ENCODE data around the gene GINS2.

GINS2 gene

DNA sequence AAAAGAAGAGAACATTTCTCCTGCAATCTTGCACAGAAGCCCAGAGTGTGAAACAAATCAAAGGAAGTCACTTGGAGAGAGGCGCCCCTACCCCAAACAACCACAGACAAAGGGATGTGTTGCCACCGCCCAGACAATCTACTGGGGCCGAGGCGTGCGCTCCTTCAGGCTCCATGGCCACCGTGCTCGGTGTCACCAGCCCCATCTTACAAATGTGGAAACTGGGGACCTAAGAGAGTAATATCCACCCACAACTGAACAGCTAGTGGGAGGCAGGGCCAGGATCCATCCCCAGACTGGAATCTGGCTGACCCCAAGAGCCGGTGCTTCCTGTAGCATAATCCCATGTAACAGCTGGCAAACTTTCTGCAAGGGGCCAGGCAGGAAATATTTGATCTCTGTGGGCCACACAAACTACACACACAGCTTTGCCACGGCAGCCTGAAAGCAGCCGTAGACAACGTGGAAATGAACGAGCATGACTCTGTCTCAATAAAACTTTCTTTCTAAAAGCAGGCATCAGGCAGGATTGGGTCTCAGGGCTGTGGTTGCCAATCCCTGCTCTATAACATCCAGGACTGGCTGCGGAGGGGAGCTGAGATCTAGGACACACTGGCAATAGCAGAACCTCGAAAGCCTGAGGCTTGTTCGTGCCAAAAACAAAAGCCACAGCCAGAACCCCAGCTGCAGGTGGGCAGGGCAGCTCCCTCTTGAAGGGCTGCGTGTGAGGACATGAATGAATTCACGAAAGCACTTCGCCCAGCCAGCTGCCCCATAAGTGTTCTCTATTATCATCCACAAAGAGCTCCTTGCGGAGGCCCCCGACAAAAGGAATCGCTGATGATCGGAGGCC, 26.6 kb upstream of the GINS2 start:
- DNase-seq = no peak

DNA sequence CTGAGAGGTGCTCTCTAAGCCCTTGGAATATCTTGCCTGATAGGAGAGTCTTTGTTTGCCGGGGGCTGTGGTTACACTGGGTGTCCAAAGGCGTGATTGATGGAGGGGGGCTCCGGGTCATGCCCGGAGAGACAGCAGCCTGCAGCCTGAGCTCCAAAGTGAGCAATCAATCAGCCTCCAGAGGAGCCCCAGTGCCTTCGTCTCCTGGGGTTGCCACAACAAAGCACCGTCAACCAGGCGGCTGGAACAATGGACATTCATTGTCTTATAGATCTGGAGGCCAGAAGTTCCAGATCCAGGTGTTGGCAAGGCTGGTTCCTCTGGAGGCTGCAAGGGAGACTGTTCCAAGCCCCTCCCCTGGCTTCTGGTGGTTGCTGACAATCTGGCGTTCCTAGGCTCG, 24.0 kb upstream of the GINS2 start:
- no peak for DNase-seq

DNA sequence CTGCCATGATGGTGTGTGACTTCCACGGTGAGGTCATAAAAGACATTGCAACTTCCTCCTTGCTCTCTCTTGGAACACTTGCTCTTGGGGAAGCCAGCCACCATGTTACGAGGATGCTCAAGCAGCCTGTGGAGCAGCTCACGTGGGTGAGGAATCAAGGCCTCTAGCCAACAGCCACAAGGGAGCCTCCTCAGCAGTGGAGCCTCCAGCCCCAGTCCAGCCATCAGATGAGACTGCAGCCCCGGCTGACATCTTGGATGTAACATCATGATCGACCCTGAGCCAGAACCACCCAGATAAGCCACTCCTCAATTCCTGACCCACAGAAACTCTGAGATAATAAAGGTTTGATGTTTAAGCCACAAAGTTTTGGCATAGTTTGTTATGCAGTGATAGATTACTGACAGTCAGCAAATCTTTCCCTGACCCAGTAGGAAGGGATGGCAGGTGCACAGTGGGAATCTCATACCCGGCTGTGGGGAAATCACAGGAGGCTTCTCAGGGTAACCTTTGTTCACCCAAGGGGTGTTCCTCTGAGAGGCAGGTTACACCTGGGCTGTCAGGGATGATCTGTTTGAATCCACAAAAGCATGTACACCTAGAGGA, 23.3 kb upstream of the GINS2 start:
- no peak for DNase-seq

DNA sequence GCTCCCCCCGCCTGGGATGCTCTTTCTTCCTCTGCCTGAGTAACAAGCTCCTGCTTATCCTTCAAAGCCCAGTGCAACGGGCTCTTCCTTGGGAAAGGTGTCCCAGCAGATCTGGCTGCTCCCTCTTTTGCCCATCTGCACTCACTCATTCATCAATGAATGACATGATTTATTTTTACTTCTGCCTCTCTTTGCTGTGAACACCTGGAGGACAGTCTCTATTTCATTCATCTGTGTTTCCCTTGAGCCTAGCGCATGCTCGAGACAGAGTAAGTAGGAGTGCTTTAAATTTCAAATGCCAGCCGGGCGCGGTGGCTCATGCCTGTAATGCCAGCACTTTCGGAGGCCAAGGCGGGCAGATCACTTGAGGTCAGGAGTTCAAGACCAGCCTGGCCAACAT, 22.0 kb upstream of the GINS2 start:
- no peak for DNase-seq

DNA sequence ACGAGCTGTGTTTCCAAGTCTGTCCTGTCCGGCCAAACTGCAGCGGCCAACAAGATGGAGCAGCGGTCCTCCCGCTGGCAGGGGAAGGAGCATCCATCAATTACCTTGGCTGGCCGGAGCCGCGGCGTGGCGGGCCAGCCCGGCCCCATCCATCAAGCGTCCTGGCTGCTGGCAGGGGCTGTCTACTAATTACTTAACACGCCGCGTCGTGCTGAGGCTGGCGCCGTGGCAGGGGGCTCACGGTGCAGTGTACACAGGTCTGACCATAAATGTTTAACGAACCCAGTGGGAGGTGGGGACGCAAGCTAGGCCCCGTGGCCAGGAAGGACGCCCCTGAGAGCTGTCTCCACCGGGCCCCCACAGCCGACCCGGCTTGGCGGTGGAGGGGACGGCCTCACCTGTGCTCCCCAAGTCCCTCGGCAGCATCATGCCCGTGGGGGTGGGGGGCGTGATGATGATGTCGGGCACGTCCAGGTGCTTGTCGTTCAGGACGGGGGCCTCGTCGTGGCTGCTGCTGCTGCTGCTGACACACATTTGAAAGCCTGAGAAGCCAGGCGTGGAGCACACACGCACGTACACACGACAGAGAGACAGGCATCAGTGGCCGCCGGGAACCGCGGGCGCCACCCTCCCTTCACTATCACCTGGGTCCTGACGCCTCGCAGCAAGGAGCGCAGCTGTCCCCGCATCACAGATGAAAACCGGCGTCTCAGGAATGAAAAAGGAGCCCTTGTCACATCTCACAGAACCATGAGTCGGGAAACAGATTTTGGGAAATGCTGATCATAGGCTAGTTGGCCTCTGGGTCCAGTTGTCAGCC, 21.2 kb upstream of the GINS2 start:
- DNase-seq = no peak

DNA sequence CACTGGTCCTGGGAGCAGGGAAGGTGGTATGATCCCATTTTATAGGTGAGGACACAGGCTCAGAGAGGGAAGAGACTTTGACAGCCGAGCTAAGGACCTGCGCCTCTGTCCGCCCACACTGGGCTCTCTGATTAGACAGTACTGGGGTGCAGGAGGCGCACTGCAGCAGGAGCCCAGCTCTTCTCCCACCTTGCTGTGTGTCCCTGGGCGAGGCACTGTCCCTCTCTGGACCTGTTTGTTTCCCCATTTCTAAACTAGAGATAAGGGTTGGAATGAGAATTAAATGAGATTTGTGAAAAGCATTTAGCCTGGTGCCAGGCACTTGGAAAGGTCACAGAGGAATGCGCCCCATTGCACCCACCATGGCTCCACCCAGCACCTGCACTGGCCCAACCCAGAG, 19.6 kb upstream of the GINS2 start:
- no peak for DNase-seq

DNA sequence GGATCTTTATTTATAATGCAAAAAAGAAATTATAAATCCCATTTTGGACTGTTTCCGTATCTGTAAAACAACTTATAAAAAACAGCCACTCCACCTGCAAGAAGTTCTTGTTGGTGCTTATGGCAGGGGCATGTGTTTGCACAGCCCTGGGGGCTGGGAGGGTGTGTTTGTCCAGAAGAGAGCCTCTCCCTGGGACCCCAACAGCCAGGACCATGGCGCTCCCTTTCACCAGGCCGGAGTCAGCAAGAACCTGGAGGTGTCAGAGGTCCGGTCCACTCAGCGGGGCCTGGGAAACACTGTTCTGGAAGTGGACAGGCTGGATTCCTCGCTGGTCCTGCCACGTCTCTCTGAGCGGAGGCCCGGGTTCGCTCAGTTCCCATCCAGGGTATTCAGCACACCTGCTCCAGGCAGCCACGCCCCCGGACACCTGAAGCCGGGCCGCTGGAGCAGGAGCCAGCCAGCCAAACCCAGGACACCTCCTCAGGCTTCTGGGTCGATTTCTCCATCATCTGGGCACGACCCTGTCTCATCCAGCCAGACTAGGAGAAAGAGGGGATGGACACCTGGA, 18.9 kb upstream of the GINS2 start:
- DNase-seq = no peak

DNA sequence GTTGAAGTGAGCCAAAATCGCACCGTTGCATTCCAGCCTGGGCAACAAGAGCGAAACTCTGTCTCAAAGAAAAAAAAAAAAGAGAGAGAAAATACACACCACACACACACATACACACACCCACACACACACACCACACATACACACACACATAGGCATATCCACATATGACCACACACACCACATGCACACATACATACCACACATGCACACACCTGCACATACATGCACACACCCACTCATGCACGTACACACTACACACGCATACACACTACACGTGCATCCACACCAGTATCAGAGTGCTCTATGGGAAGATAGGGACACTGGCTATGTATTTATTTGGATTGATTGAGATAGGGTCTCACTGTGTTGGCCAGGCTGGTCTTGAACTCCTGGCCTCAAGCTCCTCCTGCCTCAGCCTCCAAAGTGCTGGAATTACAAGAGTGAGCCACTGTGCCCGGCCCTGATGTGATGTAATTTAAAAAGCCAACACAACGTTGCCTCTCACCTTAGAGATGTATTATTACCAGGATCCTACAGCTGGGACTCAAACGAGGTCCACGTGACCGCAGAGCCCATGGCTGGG, 17.8 kb upstream of the GINS2 start:
- no peak for DNase-seq

DNA sequence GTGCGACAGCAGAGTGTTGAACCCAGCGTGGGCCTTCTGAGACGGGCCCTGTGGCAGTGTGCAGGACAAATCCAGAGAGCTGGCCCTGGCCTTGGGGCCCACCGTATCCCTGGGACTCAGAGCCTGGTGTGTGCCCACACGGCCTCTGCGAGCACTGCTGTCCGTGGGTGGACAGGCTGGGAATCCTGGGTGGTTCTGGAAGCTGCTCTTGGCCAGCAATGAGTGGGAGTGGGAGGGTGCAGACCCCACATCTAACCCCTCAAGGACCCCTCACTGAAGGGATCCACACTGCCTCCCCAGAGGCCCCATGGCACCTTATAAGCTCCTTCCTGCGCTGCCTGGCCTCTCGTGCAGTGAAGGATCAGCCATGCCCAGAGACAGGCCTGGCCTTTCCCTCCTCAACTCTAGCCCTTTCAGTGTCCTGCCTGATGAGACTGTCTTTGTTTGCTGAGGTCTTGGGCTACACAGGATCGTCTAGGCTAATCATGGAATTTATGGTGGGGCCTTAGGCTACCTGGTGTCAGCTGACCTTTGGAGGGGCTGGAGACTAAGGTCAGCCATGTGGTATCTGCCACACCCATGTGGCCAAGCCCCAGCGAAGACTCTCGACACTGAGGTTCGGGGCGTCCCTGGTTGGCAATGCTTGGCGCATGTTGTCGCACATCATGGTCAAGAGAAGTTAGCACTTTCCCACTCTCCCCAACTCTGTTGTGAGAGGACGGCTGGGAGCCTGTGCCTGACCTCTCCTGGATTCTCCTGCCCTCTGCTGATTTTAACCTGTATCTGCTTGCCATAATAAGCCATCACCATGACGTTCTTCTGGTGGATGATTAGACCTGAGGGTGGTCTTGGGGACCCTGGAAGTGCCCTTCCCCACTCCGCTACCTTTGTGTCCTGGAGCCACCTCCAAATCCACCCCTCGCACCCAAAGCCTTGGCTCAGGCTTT, 16.4 kb upstream of the GINS2 start:
- no peak for DNase-seq

DNA sequence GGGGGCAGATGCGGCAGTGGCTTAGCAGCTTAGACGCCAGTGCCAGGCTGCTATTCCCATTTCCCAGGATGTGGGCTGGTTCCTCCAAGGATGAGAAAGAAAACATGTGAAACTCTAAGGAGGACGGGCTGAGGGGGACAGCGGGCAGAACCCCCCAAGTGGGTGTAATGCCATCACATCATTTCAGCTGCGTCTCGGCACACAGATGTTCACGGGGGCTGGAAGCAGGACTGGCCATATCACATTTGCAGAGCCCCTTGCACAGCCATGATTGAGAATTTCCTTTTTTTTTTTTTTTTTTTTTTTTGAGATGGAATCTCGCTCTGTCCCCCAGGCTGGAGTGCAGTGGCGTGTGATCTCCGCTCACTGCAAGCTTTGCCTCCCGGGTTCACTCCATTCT, 15.3 kb upstream of the GINS2 start:
- DNase-seq = no peak

DNA sequence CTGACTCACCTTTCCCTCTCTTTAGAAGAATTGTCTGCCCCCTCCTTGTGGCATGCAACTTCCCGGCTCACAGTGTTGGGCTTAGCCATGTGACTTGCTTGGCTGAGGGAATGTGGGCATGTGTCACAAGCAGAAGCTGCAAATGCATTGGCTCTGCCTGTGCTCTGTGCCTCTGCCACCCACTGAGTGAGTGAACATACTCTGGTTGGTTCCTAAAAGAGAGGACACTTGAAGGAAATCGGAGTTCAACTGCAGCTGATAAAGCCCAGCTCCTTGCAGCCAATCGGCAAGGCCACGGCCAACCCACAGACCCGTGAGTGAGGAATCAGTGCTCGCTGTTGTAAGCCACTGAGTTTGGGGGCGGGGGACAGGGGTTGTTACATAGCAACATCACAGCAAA, 10.9 kb upstream of the GINS2 start:
- DNase-seq = no peak

DNA sequence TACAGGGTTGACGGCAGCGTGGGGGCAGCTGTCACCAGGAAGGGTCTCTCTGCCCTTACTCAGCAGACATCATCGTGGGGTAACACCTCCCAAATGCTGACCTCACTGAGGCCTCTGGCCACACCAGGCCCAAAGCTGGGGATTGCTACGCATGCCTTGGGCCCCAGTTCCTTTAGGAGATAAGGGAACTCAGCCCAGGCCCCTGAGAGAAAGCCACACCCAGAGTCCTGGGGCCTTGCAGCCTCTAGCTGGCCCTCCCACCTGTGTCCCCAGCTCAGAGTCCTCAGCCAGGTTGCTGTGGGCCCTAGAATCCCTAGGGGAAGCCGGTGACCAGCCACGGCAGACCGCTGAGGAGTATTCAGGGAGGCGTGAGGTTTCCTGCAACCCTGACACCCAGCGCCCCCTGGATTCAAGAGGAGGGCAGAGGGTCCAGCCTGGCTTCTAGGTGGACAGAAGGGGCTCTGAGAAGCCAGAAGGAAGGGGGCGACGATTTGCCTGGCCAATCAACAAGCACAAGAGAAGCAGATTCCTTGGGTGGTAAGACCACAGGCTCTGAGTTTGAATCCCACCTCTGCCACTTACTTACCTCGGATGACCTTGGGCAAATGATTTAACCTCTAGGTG, 10.3 kb upstream of the GINS2 start:
- no peak for DNase-seq

DNA sequence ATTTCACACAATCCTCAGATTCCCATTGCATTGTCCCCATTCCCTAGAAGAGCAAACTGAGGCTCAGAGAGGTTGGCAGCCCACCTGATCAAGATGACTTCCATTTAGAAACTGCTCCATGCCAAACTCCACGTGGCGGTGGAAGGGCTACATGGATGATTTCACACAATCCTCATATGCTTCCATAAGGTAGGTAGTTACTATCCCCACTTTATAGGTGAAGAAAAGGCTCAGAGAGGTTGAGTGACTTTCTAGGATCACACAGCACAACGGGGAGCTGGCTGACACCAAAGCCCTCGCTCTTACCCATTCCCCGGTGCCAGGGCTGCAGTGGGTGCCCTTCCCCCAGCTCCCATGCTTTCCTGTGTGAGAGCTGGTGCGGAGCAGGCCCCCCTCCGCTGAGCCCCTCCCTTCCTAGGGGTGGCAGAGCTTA, 9.7 kb upstream of the GINS2 start:
- no peak for DNase-seq

DNA sequence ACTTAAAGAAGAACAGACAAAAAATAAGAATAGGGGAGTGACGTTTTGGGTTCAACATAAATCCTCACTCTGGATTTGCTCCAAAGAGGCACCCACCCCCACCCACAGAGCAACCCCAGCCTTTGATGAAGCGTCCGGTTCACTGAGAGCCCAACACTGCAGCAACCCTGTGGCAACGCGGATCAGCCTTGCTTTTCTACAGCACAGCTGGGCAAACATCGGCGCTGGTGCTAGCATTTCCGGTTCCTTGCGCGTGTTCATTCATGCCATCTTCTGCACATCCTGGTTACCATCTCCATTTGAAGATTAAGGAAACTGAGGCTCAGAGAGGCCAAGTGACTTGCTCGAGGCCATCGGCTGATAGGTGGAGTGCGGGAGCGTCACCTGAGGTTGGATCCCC, 8.7 kb upstream of the GINS2 start:
- DNase-seq = no peak

DNA sequence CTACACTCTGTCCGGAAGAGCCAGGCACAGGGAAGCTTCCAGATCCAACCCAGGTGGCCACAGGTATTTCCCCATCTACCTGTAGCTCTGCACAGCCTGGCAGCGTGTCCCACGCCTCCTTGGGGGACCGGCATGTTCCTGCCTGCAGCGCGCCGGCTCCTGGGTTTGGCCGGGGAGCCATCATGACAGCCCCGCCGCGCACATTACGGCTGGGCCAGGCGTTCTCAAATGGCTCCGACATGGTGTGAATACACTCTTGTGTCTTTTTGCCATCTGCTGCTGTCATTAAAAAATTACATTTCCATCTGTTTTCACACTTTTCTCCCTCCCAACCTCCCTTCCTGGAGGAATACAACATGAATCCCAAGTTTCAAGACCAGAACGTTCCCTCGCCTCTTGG, 8.0 kb upstream of the GINS2 start:
- no peak for DNase-seq

DNA sequence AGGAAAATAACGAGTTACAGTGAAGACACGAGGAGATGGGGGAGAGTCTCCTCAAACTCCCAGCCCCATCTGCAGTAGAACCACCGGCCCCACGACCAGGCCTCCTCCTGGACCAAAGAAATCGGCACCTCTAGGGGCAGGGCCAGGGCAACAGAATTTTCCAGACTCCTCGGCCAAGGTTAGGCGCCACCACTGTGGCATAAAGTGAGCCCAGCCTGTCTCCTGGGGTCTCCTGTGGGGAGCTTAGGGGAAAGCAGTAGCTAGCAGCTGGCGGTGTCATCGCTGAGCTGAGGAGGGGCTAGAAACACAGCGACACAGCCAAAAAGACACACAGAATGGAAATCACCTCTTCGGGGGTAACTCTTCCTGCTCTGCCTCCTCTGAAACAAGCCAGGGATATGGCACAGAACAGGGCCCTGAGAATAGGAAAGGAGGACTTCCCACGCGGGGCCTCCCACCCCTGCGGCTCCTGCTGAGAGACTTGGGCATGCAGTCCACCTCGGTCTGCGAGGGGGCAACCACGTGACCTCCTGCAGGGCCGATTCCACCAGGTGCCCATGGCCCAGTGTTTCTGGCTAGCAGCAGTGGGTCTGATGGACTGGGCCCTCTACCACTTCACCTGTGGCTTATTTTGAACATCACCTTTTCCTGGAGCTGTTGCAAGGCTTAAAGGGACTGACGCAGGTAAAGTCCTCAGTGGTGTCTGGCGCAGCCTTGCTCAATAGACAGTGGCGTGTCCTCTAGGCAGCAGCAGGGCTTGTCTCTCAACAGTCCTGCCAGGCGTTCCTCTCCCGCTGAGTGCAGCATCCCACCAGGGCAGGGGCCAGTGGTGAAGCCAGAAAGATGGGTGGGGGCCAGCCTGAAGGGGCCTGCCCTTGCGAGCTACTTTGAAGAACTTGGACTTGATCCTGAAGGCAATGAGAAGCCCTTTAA, 6.7 kb upstream of the GINS2 start:
- no peak for DNase-seq

DNA sequence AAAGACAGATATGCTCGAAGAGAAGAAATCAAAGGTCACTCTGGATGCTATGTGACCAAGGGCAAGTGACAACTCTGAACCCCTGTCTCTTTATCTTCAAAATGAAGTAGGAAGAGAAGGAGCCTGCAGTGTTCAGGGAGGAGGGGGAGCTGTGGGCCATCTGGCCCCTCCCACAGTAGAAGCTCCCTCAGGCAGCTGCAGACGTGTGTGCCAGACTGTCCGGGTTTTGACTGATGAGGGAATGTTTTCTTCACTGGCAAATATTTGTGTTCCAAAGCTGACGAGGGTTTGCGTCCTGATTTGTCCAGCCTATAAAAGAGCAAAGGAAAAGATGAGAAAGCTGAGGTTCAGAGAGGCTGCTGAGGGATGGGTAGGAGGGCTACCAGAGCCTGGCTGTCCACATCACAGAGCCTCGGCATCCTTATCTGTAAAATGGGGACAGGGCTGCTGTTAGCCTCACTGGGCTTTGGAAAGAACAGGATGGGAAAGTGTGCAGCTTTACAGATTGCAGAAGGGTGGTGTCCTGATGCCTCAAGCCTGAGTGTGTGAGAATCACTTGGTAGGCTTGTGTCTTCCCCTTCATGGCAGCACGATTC, 1.8 kb upstream of the GINS2 start:
- no peak for DNase-seq

DNA sequence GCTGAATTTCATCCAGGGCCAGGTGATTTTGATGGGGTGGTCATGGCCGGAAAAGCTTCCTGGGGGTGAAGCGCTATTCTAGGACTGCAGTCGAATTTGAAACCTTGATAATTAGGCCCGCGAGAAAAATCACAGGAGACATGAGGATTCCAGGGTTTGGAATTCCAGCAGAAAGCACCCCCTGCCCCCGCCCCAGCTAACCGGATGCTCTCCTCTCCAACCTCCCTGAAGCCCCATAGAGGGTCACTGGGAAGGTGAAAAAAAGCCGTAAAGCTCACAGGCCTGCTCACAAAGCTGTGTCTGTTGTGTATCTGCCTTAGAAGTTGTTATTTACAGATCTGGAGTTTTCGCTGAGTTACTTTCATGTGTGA, 1.2 kb upstream of the GINS2 start:
- DNase-seq = no peak

DNA sequence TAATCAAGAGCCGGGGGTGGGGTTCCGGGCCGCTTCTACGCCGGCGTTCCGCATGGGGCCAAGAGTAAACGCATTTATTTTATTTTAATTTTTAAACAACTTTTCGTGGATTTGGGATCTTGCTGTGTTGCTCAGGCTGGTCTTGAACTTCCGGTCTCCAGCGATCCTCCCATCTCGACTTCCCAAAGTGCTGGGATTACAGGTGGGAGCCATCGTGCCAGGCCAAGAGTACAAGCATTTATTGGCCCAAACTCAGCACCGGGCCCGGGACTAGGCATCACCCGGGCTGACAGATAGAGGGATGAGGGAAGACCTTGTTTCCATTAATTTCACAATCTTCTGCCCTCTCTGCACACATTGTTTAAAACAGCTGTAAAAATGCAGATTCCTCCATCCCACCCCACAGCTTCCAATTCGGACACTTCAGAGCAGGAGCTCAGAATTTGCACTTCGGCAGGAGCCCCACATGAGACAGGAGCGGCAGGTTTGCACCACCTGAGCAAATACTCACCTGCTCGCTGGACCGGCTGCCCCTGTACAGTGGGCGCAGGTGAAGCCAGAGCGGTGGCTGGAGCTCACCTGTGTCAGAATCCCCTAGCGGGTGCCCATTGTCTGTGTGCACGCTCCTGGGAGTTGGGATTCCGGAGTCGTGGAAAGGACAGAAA, 663 bp upstream of the GINS2 start:
- no peak for DNase-seq
